ENCODE measurements around the gene HRH4. TPM values are rescaled to one million over a fixed set of nuclear protein-coding genes. Genes with fewer than 3 reads are reported as not detected.

HRH4 gene
- total RNA-seq, 4 donors from 2014 or later: 0.15 to 0.54 (median 0.16) TPM; not detected in 1

- peaks cover 0 to 33% of the 10 kb centered on the region in 2 donors for H3K36me3 ChIP-seq
- no peak overlapping the region for H3K27ac ChIP-seq
- WGBS, 2 donors (ENCODE audit: low coverage in 1 of 2): 87 to 92% methylated on average over 3 of the region's 3 CpGs
- no peak overlapping the region for H3K4me3 ChIP-seq
- H3K27me3 ChIP-seq: peaks cover 16% of the 10 kb centered on the region
- TF ChIP-seq POLR2AphosphoS5 (IDR thresholded peaks at IDR 0.05) (no peak), POLR2A (IDR thresholded peaks at IDR 0.05) (no peak), CTCF (IDR thresholded peaks at IDR 0.05) (no peak), EP300 (IDR thresholded peaks at IDR 0.05) (no peak)
- no peaks in the 10 kb centered on the region for H3K9me3 ChIP-seq
- peaks cover 3 to 10% (median 4%) of the 10 kb centered on the region in 3 donors for H3K4me1 ChIP-seq
- no peak for ATAC-seq
These were observed 31.7 kb upstream of the HRH4 start for GRCh38 chr18:24428709-24429108.

GRCh38 chr18:24429188-24429587 is 31.2 kb upstream of the HRH4 start:
- peaks cover 12% of the 10 kb centered on the region for H3K27me3 ChIP-seq
- peaks cover 3 to 10% (median 4%) of the 10 kb centered on the region in 3 donors for H3K4me1 ChIP-seq
- 94 to 100% methylated on average over 4 of the region's 4 CpGs for WGBS, 2 donors (ENCODE audit: low coverage in 1 of 2)
- no peak overlapping the region for H3K27ac ChIP-seq
- no peak for TF ChIP-seq CTCF (IDR thresholded peaks at IDR 0.05)
- TF ChIP-seq EP300 (IDR thresholded peaks at IDR 0.05): no peak
- no peak for TF ChIP-seq POLR2AphosphoS5 (IDR thresholded peaks at IDR 0.05)
- no peak for TF ChIP-seq POLR2A (IDR thresholded peaks at IDR 0.05)
- no peaks in the 10 kb centered on the region for H3K9me3 ChIP-seq
- H3K4me3 ChIP-seq: no peak overlapping the region
- ATAC-seq: no peak
- H3K36me3 ChIP-seq: peaks cover 0 to 33% of the 10 kb centered on the region in 2 donors

GRCh38 chr18:24432618-24433017 is 27.8 kb upstream of the HRH4 start:
- 91 to 92% methylated on average over 3 of the region's 3 CpGs for WGBS, 2 donors (ENCODE audit: low coverage in 1 of 2)
- Histone ChIP-seq H3K4me3 (no peak overlapping the region), H3K4me1 (peaks cover 0 to 3% (median under 1%) of the 10 kb centered on the region in 3 donors), H3K27me3 (no peaks in the 10 kb centered on the region), H3K27ac (no peak overlapping the region), H3K9me3 (no peaks in the 10 kb centered on the region), H3K36me3 (peaks cover 0 to 55% of the 10 kb centered on the region in 2 donors)
- no peak for TF ChIP-seq POLR2A (IDR thresholded peaks at IDR 0.05)
- no peak for TF ChIP-seq EP300 (IDR thresholded peaks at IDR 0.05)
- no peak for TF ChIP-seq CTCF (IDR thresholded peaks at IDR 0.05)
- TF ChIP-seq POLR2AphosphoS5 (IDR thresholded peaks at IDR 0.05): no peak
- ATAC-seq: no peak

- Histone ChIP-seq H3K27me3 (no peaks in the 10 kb centered on the region), H3K4me3 (no peak overlapping the region), H3K9me3 (no peaks in the 10 kb centered on the region), H3K27ac (no peak overlapping the region), H3K4me1 (no peaks in the 10 kb centered on the region), H3K36me3 (peaks cover 0 to 70% of the 10 kb centered on the region in 2 donors)
- no peak for TF ChIP-seq EP300 (IDR thresholded peaks at IDR 0.05)
- no peak for TF ChIP-seq POLR2AphosphoS5 (IDR thresholded peaks at IDR 0.05)
- no peak for TF ChIP-seq POLR2A (IDR thresholded peaks at IDR 0.05)
- TF ChIP-seq CTCF (IDR thresholded peaks at IDR 0.05): no peak
- WGBS, 2 donors (ENCODE audit: low coverage in 1 of 2): 83 to 93% methylated on average over 1 of the region's 1 CpG
- ATAC-seq: no peak
These were observed 23.5 kb upstream of the HRH4 start for GRCh38 chr18:24436939-24437338.

- 88 to 93% methylated on average over 2 of the region's 2 CpGs for WGBS, 2 donors (ENCODE audit: low coverage in 1 of 2)
- Histone ChIP-seq H3K9me3 (no peaks in the 10 kb centered on the region), H3K27me3 (no peaks in the 10 kb centered on the region), H3K36me3 (peaks cover 0 to 95% of the 10 kb centered on the region in 2 donors), H3K27ac (no peak overlapping the region), H3K4me3 (no peak overlapping the region), H3K4me1 (no peaks in the 10 kb centered on the region)
- TF ChIP-seq POLR2AphosphoS5 (IDR thresholded peaks at IDR 0.05) (no peak), CTCF (IDR thresholded peaks at IDR 0.05) (no peak), EP300 (IDR thresholded peaks at IDR 0.05) (no peak), POLR2A (IDR thresholded peaks at IDR 0.05) (no peak)
- ATAC-seq: no peak
These were observed 16.6 kb upstream of the HRH4 start for GRCh38 chr18:24443870-24444269.
